Measurements from ENCODE around the gene MDM1. TPM values are rescaled to one million over a fixed set of nuclear protein-coding genes. Genes with fewer than 3 reads are reported as not detected.

Gene MDM1
- total RNA-seq, 1 experiment from 2014 or later, result 3.6 TPM

DNA sequence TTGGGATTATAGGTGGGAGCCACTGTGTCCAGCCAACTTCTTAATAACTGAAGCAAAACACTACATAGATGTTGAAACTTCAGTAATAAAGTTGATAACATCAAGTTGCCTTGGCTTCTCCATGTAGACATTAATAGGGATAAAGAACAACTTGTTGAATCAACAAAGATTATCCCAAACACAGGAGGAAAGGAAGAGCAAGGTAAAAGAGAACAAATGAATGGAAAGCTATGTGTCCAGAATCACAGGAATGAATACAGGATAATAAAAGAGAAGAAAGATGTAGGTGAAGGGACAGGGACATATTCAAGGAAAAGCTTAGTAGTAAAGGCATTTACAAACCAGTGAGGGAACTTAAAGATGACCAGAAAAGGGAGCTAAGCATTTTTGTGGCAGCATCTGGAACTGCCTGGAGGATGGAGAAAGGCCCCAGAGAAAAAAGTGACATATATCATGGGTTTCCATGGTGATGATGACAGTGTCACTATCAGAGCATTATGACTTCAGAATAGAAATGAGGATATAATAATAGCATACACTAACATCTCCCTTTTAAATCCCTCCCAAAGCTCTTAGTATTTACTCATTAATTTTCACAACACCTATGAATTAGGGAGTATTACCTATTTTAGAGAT lies 24.0 kb upstream of the MDM1 start:
- DNase-seq (ENCODE audit: low spot score), result no peak

DNA sequence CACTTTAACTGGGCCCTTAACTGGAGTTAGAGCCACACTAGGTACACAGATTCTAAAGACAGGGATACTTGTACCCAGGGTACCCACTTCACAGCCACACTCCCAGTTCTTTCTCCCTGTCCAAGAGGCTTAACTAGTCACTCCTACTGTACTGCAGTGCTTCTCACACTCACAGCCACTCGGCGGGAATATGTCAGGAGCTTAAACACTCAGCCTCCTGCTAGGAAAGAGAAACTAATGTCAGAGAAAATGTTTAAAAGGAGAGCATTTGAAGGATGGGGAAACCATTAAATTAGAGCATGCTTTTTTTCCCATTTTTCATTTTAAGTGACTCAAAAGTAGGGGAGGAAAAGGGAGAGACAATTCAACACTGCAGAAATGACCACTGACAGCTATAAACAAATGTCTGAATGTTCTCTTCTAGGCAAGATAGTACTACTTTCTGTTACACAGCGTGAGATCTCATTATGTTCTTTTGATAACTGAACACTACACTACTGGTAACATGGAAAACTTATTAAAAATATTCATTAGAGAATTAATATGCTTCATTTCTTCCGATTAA lies 22.9 kb upstream of the MDM1 start:
- DNase-seq (ENCODE audit: low spot score), result no peak

DNA sequence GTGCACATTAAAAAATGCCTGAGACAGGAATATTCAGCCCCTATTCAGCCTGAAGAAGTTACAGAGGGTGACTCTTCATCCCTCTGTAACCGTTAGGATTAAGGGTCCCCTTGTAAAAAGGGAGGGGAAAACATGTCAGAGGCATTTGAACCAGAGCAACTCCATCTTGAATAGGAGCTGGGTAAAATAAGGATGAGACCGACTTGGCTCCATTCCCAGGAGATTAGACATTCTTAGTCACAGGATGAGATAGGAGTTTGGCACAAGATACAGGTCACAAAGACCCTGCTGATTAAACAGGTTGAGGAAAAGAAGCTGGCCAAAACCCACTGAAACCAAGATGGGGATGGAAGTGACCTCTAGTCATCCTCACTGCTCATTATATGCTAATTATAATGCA lies 19.9 kb upstream of the MDM1 start:
- no peak for DNase-seq (ENCODE audit: low spot score)

DNA sequence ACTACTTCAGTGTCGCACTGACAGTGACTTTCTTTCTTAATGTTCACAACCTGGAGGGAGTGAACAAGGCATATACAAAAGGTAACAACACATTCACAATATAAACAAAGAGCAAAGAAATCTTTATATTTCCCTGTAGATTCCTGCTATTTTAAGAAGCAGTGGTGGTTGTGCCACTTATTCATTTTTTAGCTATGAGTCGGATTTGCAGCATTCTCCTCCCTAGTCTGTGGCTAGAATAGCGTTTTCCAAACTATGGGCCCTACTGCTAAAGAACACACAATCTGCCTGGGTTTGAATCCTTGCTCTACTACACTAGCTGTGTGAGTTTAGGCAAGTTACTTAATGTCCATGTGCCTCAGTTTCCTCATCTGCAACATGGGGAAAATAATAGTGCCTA lies 18.6 kb upstream of the MDM1 start:
- DNase-seq (ENCODE audit: low spot score), result no peak

DNA sequence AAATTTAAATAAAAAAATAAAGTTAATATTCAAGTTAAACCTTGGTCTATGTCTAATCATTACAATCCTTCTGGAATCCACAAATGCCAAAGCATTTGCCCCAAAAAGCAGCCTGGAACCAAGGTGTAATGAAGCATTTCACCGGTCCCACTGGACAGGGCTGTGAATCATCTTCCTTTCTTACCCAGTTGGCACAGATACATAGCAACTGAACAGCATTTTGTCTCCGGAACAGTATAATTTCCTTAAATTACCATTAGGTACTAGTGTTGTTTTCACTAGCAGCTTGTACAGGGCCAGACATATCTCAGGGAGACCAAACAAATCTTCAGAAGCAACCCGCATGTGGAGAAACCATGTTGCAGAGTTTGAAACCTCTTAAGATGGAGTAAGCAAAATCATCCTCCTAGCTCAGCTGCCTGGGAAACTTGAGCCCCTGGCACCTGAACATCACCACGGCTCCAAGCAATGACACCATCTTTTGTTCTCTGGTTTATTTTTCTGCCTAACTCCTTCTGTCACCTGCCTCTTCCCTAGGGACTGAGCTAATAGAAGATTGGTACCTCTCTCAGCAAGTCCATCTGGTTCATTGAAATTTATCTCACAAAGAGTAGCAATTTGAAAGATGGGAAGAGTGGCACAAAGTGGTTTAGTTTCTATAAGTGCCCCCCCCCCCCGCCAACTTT lies 17.9 kb upstream of the MDM1 start:
- no peak for DNase-seq (ENCODE audit: low spot score)

DNA sequence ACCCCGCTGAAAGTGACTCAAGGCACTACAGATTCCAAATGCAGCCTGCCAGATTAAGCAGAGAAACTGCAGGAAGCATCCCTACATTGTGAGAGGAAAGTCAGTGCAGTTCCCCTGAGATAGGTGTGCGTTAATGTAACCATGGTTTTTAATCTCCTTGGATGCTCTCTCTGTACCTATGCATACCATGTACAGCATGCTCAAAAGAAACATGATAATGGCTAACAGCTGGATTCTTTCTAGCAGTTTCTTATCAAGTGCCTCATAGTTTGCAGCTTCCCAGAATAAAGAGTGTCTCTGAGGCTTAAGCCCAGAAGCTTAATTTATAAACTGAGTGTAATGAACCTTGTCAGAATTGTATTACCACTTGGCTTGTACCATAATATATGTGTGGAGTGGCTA lies 17.1 kb upstream of the MDM1 start:
- DNase-seq (ENCODE audit: low spot score), result no peak

DNA sequence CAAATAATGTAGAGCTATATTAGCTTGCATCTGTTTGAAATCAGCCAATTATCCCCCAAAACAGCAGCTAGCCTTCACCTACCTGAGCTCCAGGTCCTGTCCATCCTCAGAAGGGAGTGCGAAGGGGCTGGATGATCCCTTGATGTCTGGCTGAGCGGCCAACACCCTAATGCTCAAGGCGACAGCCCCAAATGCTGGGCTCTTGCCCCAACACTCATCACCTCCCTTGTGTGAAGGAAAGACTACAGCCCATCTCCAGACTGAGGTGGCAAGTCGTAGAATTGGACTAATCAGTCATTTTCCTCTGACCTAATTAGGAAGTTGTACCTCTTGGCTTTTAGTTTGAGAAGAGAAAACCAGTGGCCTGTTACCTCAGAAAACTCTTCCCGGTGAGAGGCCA lies 16.3 kb upstream of the MDM1 start:
- DNase-seq (ENCODE audit: low spot score), result no peak

DNA sequence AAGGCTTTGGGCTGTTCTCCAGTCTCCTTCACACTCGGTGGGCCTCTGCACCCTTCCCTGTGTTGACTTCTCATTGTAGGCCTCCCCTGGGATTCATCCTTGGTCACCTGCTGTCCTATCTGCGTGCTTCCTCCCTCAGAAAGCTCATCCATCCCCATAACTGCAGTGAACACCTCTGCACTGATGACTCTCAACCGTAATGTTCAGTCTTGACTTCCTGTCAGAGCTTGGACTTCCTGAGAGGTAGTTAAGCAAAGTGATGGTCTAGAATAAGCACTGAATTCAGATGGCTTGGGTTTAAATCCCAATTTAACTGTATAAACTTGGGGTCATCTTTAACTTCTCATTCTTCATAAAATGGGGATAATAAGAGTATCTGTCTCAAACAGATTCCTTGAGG lies 13.6 kb upstream of the MDM1 start:
- DNase-seq (ENCODE audit: low spot score), result no peak

DNA sequence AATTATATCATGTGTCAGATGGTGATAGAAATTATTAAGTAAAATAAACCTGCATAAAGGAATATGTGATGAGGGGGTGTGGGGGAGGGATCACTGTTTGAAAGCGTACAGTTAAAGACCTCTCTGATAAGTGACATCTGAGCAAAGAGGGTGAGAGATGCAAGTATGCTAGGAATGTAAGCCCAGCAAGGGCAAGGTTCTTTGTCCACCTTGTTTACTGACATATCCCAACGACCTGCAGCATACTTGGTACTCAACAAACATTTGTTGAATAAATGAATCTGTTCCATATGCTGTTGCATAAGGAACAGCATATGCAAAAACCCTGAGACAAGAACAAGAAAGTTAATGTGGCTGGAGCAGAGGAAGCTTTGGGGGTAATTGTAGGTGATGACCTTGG lies 12.0 kb upstream of the MDM1 start:
- no peak for DNase-seq (ENCODE audit: low spot score)

DNA sequence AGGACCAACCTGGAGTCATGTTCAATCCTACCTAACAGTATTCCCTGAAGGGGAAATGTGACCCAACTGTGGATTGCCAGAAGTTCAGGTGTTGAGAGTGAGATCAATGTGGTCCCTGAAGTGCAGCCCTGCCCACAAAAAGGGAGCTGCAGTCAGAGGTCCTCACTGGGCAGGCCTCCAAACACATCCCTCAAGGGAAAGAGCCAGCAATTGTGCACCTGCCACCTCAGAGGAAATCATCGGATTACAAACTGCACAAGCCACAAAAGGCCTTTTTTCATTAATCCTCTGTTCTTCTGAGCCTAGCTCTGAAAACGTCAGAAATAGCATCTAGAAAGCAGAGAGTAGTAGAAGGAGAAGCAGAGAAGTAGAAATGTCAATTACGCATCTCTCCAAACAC lies 10.8 kb upstream of the MDM1 start:
- no peak for DNase-seq (ENCODE audit: low spot score)

DNA sequence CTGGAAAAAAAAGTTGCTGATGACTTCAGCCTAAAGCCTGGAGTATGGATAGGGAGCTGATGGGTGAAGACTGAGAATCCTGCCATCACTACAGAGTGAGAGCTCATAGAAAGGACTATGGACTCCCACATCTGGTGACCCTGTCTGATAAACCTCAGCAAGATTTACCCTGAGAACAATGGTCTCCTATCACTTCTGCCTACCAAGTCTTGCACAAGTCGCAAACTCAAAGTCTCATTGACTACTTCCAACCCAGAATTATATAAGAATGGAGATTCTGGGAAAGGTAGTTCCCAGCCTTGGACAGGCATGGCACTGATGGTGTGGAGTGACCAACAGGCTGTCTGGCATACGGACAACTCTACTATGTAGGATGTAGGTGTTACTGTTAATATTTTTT lies 9.7 kb upstream of the MDM1 start:
- DNase-seq (ENCODE audit: low spot score), result no peak

DNA sequence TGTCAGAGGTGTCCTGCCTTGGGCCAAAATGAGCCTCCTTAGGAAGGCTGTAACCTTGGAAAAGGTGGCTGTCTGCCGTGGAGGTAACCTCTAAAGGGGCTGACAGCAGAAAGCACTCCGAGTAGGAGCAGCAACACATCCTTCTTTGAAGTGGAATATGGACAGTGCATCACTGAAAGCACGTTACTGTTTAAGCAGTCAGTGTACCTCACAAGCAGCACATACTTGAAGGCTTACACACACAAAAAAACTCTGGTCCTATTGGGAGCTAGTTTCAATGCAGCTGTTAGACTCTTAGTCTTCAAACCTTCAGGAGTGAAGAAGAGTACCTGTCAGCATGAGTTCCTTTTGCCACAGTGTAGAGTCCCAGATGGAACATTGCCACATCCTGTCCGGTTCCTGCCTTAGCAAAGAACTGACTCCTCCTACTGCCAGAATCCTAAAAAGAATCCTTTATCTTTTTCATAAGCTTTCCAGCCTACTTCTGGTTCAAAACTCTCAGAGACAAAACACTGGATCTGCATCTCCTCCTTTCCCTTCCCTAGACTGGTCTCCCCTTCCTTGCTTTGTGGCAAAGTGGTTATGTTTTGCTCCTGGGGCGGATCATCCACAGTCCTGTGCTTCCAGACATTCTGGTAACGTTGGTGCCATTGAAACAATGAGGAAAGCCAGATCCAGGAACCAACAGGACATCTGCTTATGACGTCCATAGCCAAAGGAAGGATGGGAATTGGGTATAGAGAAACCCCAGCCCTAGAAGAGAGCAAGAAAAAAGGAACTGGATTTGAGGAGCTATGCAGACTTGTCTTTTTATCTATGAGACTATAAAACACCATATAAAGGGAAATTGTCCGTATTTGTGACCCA lies 8.5 kb upstream of the MDM1 start:
- DNase-seq (ENCODE audit: low spot score), result no peak

DNA sequence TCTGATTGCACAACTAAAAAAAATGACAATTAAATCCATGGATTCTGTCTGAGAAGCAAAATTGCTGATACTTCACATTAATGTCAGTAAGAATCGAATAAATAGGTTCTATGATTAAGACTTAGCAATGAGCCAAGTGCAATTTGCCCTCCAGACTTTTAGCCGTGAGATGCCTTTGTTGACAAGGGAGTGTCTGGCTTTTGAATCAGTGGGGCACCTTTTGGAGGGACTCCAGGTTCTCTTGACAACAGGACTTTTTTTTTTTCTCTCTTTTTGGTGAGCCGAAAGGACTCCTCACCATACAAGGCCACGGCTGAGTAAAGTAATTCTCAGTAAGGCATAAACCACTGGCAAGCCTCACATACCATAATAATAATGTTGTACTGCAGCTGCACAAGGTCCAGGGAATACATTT lies 4.7 kb upstream of the MDM1 start:
- DNase-seq (ENCODE audit: low spot score), result no peak

DNA sequence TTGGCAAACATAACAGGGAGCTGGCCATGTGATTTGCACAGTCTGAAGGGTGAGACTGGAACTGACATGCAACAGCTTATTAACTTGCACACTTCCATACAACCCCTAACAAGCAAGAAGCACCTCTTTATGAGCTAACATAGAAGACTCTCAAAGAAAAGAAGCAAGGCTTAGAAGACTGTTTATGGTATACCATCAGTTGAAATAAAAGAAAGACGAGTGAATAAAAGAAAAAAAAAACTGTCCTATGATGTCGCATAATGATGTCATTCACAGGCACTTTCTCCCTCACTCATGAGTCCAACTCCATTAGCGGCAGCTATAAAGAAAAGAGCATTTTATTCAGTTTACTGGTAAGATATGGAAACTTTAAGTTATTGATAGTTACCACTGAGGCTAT lies 3.3 kb upstream of the MDM1 start:
- no peak for DNase-seq (ENCODE audit: low spot score)

DNA sequence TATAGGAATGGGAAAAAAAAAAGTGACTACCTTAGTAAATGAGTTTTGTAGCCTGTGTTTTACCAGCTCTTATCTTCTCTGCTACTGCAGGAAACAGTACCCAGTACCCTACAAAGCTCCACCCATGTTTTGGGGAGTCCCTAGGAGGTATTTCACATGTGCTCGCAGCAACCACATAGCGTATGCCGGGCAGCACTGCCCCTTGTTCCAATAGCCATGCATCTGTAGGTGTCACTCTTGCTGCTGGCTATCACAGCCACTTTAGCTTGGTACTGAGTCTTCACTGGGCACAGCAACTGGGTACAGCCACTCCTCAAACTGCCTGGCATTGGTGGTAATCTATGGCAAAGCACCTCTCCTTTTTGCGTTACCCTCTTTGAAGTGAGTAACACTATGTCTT lies 2.0 kb upstream of the MDM1 start:
- DNase-seq (ENCODE audit: low spot score), result peak; percentile 42

DNA sequence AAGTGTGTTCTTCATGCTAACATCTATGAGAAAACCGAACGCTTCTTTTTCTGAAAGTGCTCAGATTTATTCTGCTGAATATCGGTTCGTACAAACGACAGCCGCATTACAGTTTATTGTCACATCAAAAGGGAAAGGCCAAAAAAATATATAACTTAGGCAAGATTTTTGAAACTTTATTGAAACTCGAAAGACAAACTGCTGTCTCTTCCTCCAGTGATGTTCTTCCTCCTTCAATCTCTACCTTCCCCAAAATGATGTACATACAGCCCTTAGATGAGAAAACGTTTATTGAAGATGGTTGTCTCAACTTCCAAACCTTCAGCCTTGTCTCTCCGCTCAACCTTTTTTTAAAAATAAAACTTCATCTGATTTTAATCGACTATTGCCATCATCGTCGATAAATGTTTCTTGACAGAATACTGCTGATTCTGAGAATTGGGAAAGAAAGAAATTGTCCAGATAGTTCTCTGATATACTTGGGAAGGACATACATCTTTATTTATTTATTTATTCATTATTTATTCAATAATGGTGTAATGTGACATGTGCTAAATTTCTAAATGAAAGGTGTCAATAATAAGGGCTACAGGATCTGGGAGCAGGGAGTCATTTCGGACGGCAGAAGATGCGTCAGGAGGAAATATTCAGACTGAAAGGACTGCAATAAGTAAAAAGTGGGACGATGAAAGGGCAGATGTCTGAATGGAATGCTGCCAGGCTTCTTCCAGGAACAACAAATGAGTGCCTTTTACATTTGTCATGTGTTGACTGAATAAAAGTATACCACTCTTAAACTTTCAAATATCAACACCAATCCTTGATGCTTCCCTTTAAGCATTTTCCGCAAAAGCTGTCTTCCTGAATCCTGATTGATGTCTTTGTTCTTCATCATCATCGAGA lies 817 bp upstream of the MDM1 start:
- no peak for DNase-seq (ENCODE audit: low spot score)

DNA sequence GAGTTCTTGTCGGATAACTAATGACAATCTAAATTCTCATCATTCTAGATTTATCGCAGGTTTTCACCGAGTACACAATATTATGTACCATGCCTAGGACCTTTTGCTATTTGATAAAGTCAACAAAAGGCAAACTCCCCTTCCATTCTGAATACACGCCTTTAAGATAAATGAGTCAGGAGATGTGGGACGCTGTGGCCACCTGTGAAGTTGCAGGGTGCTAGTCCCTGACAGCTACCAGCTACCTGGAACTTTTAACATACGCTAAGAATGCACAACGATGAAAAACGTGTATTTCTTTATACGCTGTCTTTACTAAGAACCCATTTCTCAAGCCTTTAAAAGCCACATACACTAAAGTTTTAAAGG lies 678 bp downstream of the MDM1 start:
- no peak for DNase-seq (ENCODE audit: low spot score)

DNA sequence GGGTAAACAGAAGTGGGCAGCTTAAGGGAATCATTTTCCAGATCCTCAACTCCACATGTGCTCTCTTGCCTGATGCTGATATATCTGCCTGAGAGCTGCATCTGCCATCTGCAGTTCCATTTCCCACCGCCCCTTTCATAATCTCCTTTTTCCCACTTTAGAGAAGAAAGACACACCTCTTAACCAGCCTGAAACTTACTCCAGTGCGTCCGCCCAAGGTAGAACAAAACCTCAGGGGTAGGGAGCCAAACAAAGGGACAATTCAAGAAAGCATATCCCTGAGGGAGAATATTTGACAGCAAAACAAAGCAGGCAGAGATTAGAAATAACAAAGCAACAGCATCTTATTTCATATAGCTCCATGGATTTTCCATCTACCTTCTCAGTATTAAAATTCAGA lies 4.3 kb downstream of the MDM1 start:
- no peak for DNase-seq (ENCODE audit: low spot score)

DNA sequence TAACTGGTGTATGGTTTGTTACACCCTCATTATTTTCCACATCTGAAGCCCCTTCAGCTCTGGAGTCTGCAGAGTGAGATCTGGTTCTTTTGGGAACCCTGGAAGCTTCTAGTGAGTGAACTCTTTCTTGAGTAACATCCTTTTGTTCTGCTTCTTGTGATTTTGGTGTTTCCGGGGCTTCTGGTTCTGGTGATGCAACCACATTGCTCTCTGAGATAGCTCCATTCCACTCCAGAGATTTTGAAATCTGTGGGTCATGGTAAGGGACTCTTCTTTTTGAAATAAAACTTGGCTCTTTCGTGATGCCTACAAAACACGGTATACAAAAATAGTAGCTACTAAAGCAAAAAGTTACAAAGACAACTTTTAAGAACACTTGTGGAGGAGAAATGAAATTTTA lies 5.4 kb downstream of the MDM1 start:
- no peak for DNase-seq (ENCODE audit: low spot score)

DNA sequence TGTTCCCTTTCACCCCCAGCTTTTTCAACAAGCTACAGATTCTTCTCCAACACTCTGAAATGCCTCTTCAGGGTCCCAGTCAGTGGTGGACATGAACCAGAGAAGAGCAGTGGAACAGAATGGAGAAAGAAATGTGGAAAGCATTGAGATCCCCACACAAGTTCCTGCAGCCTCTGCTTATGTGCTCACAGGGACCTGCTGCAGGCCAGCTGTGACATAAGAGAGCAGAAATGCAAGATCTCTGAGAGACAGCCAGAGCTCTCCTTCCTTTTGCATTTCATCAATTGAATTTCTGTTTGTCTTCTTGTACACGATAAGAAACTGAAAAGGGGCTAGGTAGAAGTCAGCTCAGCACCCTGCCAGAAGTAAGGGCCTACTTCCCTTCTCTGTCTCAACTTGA lies 6.2 kb downstream of the MDM1 start:
- DNase-seq (ENCODE audit: low spot score), result no peak

DNA sequence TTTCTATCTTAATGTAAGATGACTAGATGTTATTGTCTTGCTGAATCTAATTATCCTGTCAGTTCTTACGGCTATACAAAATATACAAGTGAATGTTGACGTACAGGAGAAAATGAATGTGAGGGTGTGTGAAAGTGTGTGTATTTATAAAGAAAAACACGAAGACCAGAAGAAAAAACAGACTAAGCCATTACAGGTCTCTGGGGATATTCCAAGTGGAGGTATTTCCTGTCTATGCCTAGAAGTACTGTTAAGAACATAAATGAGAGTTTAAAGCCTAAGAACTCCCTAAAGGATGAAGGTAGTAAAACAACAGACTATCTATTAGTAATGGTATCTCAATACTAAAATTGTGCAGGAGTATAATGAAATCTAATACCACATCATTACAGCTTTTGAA lies 7.6 kb downstream of the MDM1 start:
- no peak for DNase-seq (ENCODE audit: low spot score)

DNA sequence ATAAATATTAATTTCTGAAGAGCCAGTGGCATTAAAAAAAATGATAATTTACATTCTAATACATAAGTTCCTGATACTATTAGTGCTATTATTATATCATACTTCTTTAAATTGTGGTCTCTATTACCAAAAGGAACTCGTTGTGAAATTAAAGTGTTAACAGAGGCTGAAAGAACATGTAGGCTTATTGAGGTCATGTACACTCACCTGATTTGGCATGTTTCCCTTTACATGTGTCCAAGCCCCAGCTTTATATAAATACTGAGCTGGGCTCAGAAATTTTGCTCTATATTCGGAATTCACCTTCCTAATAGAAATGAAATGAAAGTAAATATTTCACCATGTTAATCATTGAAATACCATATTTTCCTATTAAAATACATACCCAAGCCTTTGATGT lies 11.0 kb downstream of the MDM1 start:
- DNase-seq (ENCODE audit: low spot score), result no peak
